ENCODE data around the gene CALB2.

The CALB2 gene

GRCh38 chr16:71423865-71424264 lies 65.3 kb downstream of the CALB2 start:
- Histone ChIP-seq H3K27me3 (ENCODE audit: insufficient read depth, low read depth) (no peaks in the 10 kb centered on the region), H3K4me1 (ENCODE audit: low read depth, poor library complexity, severe bottlenecking) (no peaks in the 10 kb centered on the region), H3K4me2 (no peak overlapping the region), H3K9ac (no peak overlapping the region), H3K79me2 (ENCODE audit: insufficient read depth, low read depth) (no peaks in the 10 kb centered on the region), H3K27ac (no peak overlapping the region), H3K36me3 (ENCODE audit: insufficient read depth) (no peaks in the 10 kb centered on the region), H4K20me1 (ENCODE audit: insufficient read depth) (no peaks in the 10 kb centered on the region), H3K4me3 (IDR thresholded peaks at IDR 0.05; ENCODE audit: insufficient read depth, low read depth, low read length) (no peak overlapping the region), H2AFZ (ENCODE audit: low read depth) (no peak overlapping the region)
- TF ChIP-seq CTCF (conservative IDR thresholded peaks at IDR 0.05; ENCODE audit: low read depth, low read length), result no peak

- Histone ChIP-seq H3K4me1 (ENCODE audit: low read depth, poor library complexity, severe bottlenecking) (no peaks in the 10 kb centered on the region), H3K27ac (no peak overlapping the region), H3K9ac (no peak overlapping the region), H3K27me3 (ENCODE audit: insufficient read depth, low read depth) (no peaks in the 10 kb centered on the region), H4K20me1 (ENCODE audit: insufficient read depth) (no peaks in the 10 kb centered on the region), H3K79me2 (ENCODE audit: insufficient read depth, low read depth) (no peaks in the 10 kb centered on the region), H2AFZ (ENCODE audit: low read depth) (no peak overlapping the region), H3K4me2 (no peak overlapping the region), H3K36me3 (ENCODE audit: insufficient read depth) (no peaks in the 10 kb centered on the region), H3K4me3 (IDR thresholded peaks at IDR 0.05; ENCODE audit: insufficient read depth, low read depth, low read length) (no peak overlapping the region)
- TF ChIP-seq CTCF (conservative IDR thresholded peaks at IDR 0.05; ENCODE audit: low read depth, low read length), result no peak
Observed at GRCh38 chr16:71424626-71425025, 66.1 kb downstream of the CALB2 start.

- Histone ChIP-seq H4K20me1 (ENCODE audit: insufficient read depth) (no peaks in the 10 kb centered on the region), H3K9ac (no peak overlapping the region), H3K36me3 (ENCODE audit: insufficient read depth) (no peaks in the 10 kb centered on the region), H3K27ac (no peak overlapping the region), H3K4me1 (ENCODE audit: low read depth, poor library complexity, severe bottlenecking) (no peaks in the 10 kb centered on the region), H2AFZ (ENCODE audit: low read depth) (no peak overlapping the region), H3K4me2 (no peak overlapping the region), H3K27me3 (ENCODE audit: insufficient read depth, low read depth) (no peaks in the 10 kb centered on the region), H3K4me3 (IDR thresholded peaks at IDR 0.05; ENCODE audit: insufficient read depth, low read depth, low read length) (no peak overlapping the region), H3K79me2 (ENCODE audit: insufficient read depth, low read depth) (no peaks in the 10 kb centered on the region)
- TF ChIP-seq CTCF (conservative IDR thresholded peaks at IDR 0.05; ENCODE audit: low read depth, low read length), result no peak
Observed at GRCh38 chr16:71425746-71426068, 67.2 kb downstream of the CALB2 start.

GRCh38 chr16:71426069-71426879 lies 67.8 kb downstream of the CALB2 start:
- H3K4me1 ChIP-seq (ENCODE audit: low read depth, poor library complexity, severe bottlenecking), result no peaks in the 10 kb centered on the region
- H2AFZ ChIP-seq (ENCODE audit: low read depth), result no peak overlapping the region
- H3K27me3 ChIP-seq (ENCODE audit: insufficient read depth, low read depth), result no peaks in the 10 kb centered on the region
- H3K27ac ChIP-seq, result no peak overlapping the region
- H3K79me2 ChIP-seq (ENCODE audit: insufficient read depth, low read depth), result no peaks in the 10 kb centered on the region
- H4K20me1 ChIP-seq (ENCODE audit: insufficient read depth), result no peaks in the 10 kb centered on the region
- no peak for TF ChIP-seq CTCF (conservative IDR thresholded peaks at IDR 0.05; ENCODE audit: low read depth, low read length)
- no peak overlapping the region for H3K4me3 ChIP-seq (IDR thresholded peaks at IDR 0.05; ENCODE audit: insufficient read depth, low read depth, low read length)
- H3K36me3 ChIP-seq (ENCODE audit: insufficient read depth), result no peaks in the 10 kb centered on the region
- no peak overlapping the region for H3K9ac ChIP-seq
- no peak overlapping the region for H3K4me2 ChIP-seq
